A549 (cell line): ENCODE measurements around the gene AMZ1. TPM values are rescaled to one million over a fixed set of nuclear protein-coding genes. Genes with fewer than 3 reads are reported as not detected.

Source experiments
- ATAC-seq, 2 experiments: fragments of 200-7000 bp in 1 of 2; fragments of >200 bp in 1 of 2; cut with Nextera tagmentation in 1 of 2; cut with Tn5 transposase in 1 of 2; 3 replicates each; pipeline versions ENCODE4 v1.8.0 to v1.9.1; 2018 to 2020; ENCODE audit warnings: mild to moderate bottlenecking in 1 of 2, moderate library complexity in 1 of 2
- CTCF ChIA-PET: fragments of 300-600 bp; sonication (Branson Sonifier 250); formaldehyde crosslinking; extraction: SDS; loops from one replicate; lab custom pipeline; 2021; ENCODE audit warnings: antibody characterized with exemption, inconsistent platforms; lab: Yijun Ruan, JAX
- POLR2A ChIA-PET: fragments of 350-600 bp; formaldehyde crosslinking; extraction: SDS; loops from one replicate; lab custom pipeline; 2021; ENCODE audit warnings: antibody characterized with exemption, inconsistent platforms; lab: Yijun Ruan, JAX
- DNase-seq, 2 experiments: peaks; one replicate each; pipeline versions ENCODE4 v3.0.0 to v3.0.0-alpha.2; 2011 to 2016; ENCODE audit warnings: low read depth in 1 of 2, low spot score in 1 of 2
- FAIRE-seq: peaks from 2 replicates; lab custom pipeline; 2011; peaks lifted over from hg19 to GRCh38; lab: Jason Lieb, UNC
- H3K27ac ChIP-seq, 2 experiments: fragments of >200 bp; sonication (Bioruptor Twin); formaldehyde crosslinking; 3 replicates each; pipeline ENCODE4 v1.5.1; 2016 to 2017
- H3K4me1 ChIP-seq: fragments of >200 bp; sonication (Bioruptor Twin); formaldehyde crosslinking; 3 replicates; pipeline ENCODE4 v1.6.1; 2016
- H3K4me2 ChIP-seq: fragments of >200 bp; sonication (Bioruptor Twin); formaldehyde crosslinking; 3 replicates; pipeline ENCODE4 v1.6.1; 2016
- H3K4me3 ChIP-seq: fragments of >200 bp; sonication (Bioruptor Twin); formaldehyde crosslinking; 3 replicates; pipeline ENCODE4 v1.5.1; 2016
- H3K9me3 ChIP-seq: fragments of >200 bp; sonication (Bioruptor Twin); formaldehyde crosslinking; 3 replicates; pipeline ENCODE4 v1.6.1; 2016
- CBX8 ChIP-seq: fragments of 200-600 bp; sonication (generic); IDR thresholded peaks from 2 replicates; pipeline ENCODE4 v1.6.1; 2016
- CEBPB ChIP-seq, 2 experiments: fragments of >200 bp in 1 of 2; sonication (Bioruptor Twin) in 1 of 2; formaldehyde crosslinking in 1 of 2; IDR thresholded peaks; 2 replicates each; pipeline ENCODE4 v1.6.1; 2012 to 2016
- EHF ChIP-seq: fragments of 250-450 bp; sonication (Bioruptor Pico); IDR thresholded peaks from 2 replicates; pipeline ENCODE4 v1.5.0; 2020; ENCODE audit warnings: mild to moderate bottlenecking
- EHMT2 ChIP-seq: fragments of 200-600 bp; sonication (generic); IDR thresholded peaks from 2 replicates; pipeline ENCODE4 v1.6.1; 2016; ENCODE audit warnings: antibody characterized with exemption, low read depth, mild to moderate bottlenecking, moderate library complexity
- ESRRA ChIP-seq: fragments of 150-350 bp; IDR thresholded peaks from 2 replicates; pipeline ENCODE4 v1.6.1; 2014; ENCODE audit warnings: mild to moderate bottlenecking, low read length, borderline replicate concordance
- FOXS1 ChIP-seq: fragments of 250-450 bp; sonication (Bioruptor Pico); IDR thresholded peaks from 2 replicates; pipeline ENCODE4 v1.5.0; 2020; ENCODE audit warnings: mild to moderate bottlenecking, moderate library complexity
- HEYL ChIP-seq: fragments of 250-450 bp; sonication (Bioruptor Pico); IDR thresholded peaks from 2 replicates; pipeline ENCODE4 v1.8.0; 2021; ENCODE audit warnings: mild to moderate bottlenecking, moderate library complexity
- HOXB13 ChIP-seq: fragments of 250-450 bp; sonication (Bioruptor Pico); IDR thresholded peaks from 2 replicates; pipeline ENCODE4 v1.5.0; 2020; ENCODE audit warnings: low read depth, mild to moderate bottlenecking, moderate library complexity
- JUN ChIP-seq, 2 experiments: fragments of >200 bp; sonication (Bioruptor Twin); formaldehyde crosslinking; IDR thresholded peaks; 2 replicates in 1 of 2; 3 replicates in 1 of 2; pipeline ENCODE4 v1.6.1; 2016 to 2017
- JUNB ChIP-seq: fragments of >200 bp; sonication (Bioruptor Twin); formaldehyde crosslinking; IDR thresholded peaks from 2 replicates; pipeline ENCODE4 v1.6.1; 2016
- MYC ChIP-seq: IDR thresholded peaks from 2 replicates; pipeline ENCODE4 v1.6.1; 2012; ENCODE audit warnings: mild to moderate bottlenecking, inconsistent platforms, low read length, improper control_type of control experiment, borderline replicate concordance
- NPAS2 ChIP-seq: fragments of 250-450 bp; sonication (Bioruptor Pico); IDR thresholded peaks from 2 replicates; pipeline ENCODE4 v1.8.0; 2022; ENCODE audit warnings: mild to moderate bottlenecking, moderate library complexity, borderline replicate concordance
- RAD21 ChIP-seq, 2 experiments: fragments of >200 bp in 1 of 2; sonication (Bioruptor Twin) in 1 of 2; formaldehyde crosslinking in 1 of 2; IDR thresholded peaks in 1 of 2; conservative IDR thresholded peaks in 1 of 2; 2 replicates in 1 of 2; 3 replicates in 1 of 2; pipeline ENCODE4 v1.6.1; 2012 to 2018; ENCODE audit warnings: inconsistent platforms in 1 of 2
- RARB ChIP-seq: fragments of 250-450 bp; sonication (Bioruptor Pico); IDR thresholded peaks from 2 replicates; pipeline ENCODE4 v1.8.0; 2021; ENCODE audit warnings: mild to moderate bottlenecking, moderate library complexity
- RNF2 ChIP-seq: fragments of 200-600 bp; sonication (generic); IDR thresholded peaks from 2 replicates; pipeline ENCODE4 v1.6.1; 2016; ENCODE audit warnings: low read depth, mild to moderate bottlenecking, antibody characterized with exemption, moderate library complexity, borderline replicate concordance
- TFCP2L1 ChIP-seq: fragments of 250-450 bp; sonication (Bioruptor Pico); IDR thresholded peaks from 2 replicates; pipeline ENCODE4 v1.5.0; 2021; ENCODE audit warnings: mild to moderate bottlenecking
- ZFP36 ChIP-seq: fragments of 450-650 bp; IDR thresholded peaks from 2 replicates; pipeline ENCODE4 v1.6.1; 2014; ENCODE audit warnings: borderline replicate concordance; ENCODE audit not compliant: partially characterized antibody
- WGBS: methylation state at CpG from one replicate; pipeline ENCODE4 v1.1.6; 2017; ENCODE audit errors: missing lambda C conversion rate; 5-methylcytosine and 5-hydroxymethylcytosine counted together
- polyA plus RNA-seq, 4 experiments: library from polyadenylated mRNA; depleted of rRNA in 3 of 4; stranded (reverse); fragments of >200 nt; fragmentation: RNase III in 1 of 4; extraction: RNeasy Plus Mini Kit Qiagen cat#74134 plus additional on column Dnase treatment in 1 of 4; gene quantifications; 2 replicates in 3 of 4; 3 replicates in 1 of 4; pipeline ENCODE4 v1.2.3, GENCODE V29; 2011 to 2017
- TF ChIP-seq, protein P1 (sequence below): IDR thresholded peaks from 2 replicates; pipeline ENCODE4 v1.6.1; 2012
- TF ChIP-seq, protein P2 (sequence below): IDR thresholded peaks from 2 replicates; pipeline ENCODE4 v1.6.1; 2012
- TF ChIP-seq, protein P3 (sequence below): fragments of 200-600 bp; sonication (generic); IDR thresholded peaks from 2 replicates; pipeline ENCODE4 v1.6.1; 2016; ENCODE audit warnings: antibody characterized with exemption, mild to moderate bottlenecking, moderate library complexity
- TF ChIP-seq, protein P4 (sequence below): fragments of 250-450 bp; sonication (Bioruptor Pico); IDR thresholded peaks from 2 replicates; pipeline ENCODE4 v1.5.0; 2021; ENCODE audit warnings: mild to moderate bottlenecking, moderate library complexity, borderline replicate concordance

The AMZ1 gene
- polyA plus RNA-seq, 2 of the 4 experiments (the other 2 are of a cell fraction), result 0.01 TPM; not detected in 1

DNA sequence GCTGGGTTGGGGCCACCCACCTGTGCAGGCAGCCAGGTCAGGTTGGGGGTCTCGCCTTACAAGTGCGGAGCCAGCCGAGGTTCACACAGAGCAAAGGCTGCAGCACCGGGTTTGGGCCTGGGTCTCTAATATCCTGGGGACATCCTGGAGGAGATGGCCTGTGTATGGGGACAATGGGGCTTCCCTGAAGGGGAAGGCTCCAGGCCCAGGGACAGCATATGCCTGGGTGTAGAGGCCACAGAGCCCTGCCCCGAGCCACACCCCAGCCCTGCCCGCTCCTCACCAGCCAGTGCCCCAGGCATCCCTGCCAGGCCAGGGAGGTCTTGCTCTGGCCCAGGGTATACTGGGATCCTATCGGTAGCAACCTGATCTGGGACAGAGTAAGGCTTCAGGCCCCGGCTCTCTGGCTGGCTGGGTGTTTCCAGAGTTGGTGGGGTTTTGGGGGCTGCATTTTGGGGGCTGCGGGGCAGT lies 47.1 kb upstream of the AMZ1 start (continued):
- TF ChIP-seq, protein P1, sequence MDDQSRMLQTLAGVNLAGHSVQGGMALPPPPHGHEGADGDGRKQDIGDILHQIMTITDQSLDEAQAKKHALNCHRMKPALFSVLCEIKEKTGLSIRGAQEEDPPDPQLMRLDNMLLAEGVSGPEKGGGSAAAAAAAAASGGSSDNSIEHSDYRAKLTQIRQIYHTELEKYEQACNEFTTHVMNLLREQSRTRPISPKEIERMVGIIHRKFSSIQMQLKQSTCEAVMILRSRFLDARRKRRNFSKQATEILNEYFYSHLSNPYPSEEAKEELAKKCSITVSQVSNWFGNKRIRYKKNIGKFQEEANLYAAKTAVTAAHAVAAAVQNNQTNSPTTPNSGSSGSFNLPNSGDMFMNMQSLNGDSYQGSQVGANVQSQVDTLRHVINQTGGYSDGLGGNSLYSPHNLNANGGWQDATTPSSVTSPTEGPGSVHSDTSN, result no peak
- no peak for TF ChIP-seq TFCP2L1 (CRISPR knock-in tag)
- no peak for TF ChIP-seq FOXS1 (CRISPR knock-in tag)

DNA sequence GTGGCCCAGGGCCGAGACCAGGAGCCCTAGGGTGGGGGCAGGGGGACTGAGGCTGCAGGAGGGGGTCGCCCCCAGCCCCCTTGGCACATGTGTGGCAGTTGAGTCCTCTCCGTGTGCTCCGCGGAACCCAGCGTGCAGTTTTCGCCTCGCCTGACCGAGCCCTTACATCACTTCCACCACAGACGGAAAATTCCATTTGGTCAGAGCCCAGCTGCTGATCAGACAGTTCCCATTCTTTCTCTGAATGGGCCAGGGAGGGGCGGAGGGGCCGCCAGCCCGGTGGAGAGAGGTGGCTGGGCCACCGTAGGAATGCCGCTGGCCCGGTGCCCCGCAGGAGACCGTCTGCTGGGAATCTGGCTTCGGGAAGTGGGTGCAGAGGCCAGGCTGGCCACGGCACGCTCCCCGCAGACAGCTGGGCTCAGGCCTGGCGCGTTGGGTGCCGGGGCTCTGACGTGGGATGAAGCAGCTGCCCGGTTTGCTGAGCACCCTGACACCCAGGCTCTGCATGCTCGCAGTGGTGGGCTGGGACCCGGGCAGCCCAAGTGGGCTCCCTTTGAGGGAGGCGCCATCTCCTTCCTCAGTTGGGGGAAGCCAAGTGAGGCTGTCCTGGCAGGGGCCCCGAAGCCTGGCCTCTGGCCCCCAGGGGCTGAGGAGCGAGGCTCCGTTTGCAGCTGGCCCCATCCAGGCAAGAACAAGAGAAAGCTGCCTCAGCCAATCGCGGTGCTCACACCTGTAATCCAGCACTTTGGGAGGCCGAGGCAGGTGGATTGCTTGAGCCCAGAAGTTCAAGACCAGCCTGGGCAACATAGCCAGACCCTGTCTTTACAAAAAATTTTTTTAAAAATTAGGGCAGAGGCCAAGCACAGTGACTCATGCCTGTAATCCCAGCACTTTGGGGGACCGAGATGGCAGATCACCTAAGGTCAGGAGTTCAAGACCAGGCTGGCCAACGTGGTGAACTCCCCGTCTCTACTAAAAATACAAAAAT lies 46.3 kb upstream of the AMZ1 start:
- DNase-seq (no peak), FAIRE-seq (no peak), ATAC-seq (peak in 1 of 2 experiments; percentile 5; a peak in 2 of 6 replicates)
- ChIA-PET CTCF (interaction anchor here (0.7 to 4.0 kb wide), 4 partner anchors 19 to 39 kb away, joined by 3 to 13 read pairs (median 4); no protein-coding TSS in a partner anchor), POLR2A (no interaction called here)
- 85% methylated on average over 30 of the region's 39 CpGs for WGBS
- H3K4me2 ChIP-seq, result no peak overlapping the region
- H3K27ac ChIP-seq, result peak overlapping the region in 1 of 2 experiments; percentile 65; a peak in 2 of 6 replicates
- no peaks in the 10 kb centered on the region for H3K9me3 ChIP-seq
- peaks cover 32% of the 10 kb centered on the region for H3K4me1 ChIP-seq
- no peak overlapping the region for H3K4me3 ChIP-seq
- TF ChIP-seq FOXS1 (CRISPR knock-in tag), result no peak
- TF ChIP-seq JUN (IDR thresholded peaks at IDR 0.05), result no peak
- TF ChIP-seq CEBPB (IDR thresholded peaks at IDR 0.05), result no peak
- no peak for TF ChIP-seq CBX8
- no peak for TF ChIP-seq EHMT2
- TF ChIP-seq, protein P1, result no peak
- TF ChIP-seq, protein P2, sequence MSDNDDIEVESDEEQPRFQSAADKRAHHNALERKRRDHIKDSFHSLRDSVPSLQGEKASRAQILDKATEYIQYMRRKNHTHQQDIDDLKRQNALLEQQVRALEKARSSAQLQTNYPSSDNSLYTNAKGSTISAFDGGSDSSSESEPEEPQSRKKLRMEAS, result no peak
- TF ChIP-seq RNF2, result no peak
- no peak for TF ChIP-seq ZFP36
- TF ChIP-seq HEYL (CRISPR knock-in tag), result no peak
- TF ChIP-seq JUNB, result no peak
- no peak for TF ChIP-seq ESRRA
- TF ChIP-seq RAD21 (conservative IDR thresholded peaks at IDR 0.05 in 1 of 2, IDR thresholded peaks at IDR 0.05 in 1 of 2), result no peak
- TF ChIP-seq MYC, result no peak

DNA sequence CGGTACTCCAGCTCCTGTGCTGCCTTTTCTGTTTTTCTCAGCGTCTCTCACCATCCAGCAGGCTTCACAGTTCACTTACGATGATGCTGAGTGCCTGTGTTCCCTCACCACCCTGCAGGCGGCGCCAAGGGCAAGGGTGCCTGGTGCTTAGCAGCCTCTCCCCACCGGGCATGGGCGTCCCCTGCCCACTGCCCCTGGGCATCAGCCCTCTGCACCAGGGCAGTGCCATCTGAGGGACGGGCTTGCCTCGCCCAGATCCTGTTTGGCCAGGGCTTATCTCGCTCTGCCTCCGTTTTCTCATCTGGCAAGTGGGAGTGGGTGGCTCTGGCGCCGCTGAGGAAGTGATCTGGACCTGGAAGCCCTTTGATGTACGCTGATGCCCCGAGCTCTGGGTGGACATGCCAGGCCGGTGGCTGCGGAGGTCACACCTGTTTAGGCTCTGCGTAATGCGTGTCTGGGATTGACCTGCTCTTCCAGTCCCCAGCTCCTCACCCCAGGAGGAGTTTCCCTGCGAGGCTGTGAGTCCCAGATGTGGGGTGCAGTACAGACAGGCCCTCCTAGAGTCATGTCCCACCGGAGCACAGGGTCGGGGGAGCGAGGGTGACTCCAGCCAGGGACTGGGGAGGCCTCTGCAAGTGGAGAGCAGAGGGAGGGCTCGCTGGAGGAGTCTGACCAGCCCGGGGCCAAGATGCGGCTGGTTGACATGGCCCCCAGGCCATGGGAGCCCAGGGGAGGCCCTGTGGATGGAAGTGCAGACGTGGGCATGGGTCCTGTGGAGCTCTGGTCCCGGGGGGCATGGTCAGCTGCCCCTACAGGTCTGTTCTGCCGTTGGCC lies 44.4 kb upstream of the AMZ1 start:
- no peak for FAIRE-seq
- ChIA-PET POLR2A (no interaction called here), CTCF (interaction anchor here (0.8 to 4.0 kb wide), 9 partner anchors 11 to 174 kb away, joined by 3 to 13 read pairs (median 5); no protein-coding TSS in a partner anchor)
- no peak overlapping the region for H3K4me3 ChIP-seq
- 79% methylated on average over 21 of the region's 29 CpGs for WGBS
- no peak for DNase-seq
- H3K9me3 ChIP-seq, result no peaks in the 10 kb centered on the region
- peak in 1 of 2 experiments; percentile 68; a peak in 3 of 6 replicates for ATAC-seq
- H3K4me1 ChIP-seq, result peaks cover 24% of the 10 kb centered on the region
- no peak overlapping the region for H3K4me2 ChIP-seq
- no peak overlapping the region for H3K27ac ChIP-seq
- TF ChIP-seq EHF (CRISPR knock-in tag), result no peak
- TF ChIP-seq, protein P3, sequence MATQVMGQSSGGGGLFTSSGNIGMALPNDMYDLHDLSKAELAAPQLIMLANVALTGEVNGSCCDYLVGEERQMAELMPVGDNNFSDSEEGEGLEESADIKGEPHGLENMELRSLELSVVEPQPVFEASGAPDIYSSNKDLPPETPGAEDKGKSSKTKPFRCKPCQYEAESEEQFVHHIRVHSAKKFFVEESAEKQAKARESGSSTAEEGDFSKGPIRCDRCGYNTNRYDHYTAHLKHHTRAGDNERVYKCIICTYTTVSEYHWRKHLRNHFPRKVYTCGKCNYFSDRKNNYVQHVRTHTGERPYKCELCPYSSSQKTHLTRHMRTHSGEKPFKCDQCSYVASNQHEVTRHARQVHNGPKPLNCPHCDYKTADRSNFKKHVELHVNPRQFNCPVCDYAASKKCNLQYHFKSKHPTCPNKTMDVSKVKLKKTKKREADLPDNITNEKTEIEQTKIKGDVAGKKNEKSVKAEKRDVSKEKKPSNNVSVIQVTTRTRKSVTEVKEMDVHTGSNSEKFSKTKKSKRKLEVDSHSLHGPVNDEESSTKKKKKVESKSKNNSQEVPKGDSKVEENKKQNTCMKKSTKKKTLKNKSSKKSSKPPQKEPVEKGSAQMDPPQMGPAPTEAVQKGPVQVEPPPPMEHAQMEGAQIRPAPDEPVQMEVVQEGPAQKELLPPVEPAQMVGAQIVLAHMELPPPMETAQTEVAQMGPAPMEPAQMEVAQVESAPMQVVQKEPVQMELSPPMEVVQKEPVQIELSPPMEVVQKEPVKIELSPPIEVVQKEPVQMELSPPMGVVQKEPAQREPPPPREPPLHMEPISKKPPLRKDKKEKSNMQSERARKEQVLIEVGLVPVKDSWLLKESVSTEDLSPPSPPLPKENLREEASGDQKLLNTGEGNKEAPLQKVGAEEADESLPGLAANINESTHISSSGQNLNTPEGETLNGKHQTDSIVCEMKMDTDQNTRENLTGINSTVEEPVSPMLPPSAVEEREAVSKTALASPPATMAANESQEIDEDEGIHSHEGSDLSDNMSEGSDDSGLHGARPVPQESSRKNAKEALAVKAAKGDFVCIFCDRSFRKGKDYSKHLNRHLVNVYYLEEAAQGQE, result no peak
- no peak for TF ChIP-seq NPAS2 (CRISPR knock-in tag)
- no peak for TF ChIP-seq HOXB13 (CRISPR knock-in tag)
- no peak for TF ChIP-seq RARB
- TF ChIP-seq, protein P4, sequence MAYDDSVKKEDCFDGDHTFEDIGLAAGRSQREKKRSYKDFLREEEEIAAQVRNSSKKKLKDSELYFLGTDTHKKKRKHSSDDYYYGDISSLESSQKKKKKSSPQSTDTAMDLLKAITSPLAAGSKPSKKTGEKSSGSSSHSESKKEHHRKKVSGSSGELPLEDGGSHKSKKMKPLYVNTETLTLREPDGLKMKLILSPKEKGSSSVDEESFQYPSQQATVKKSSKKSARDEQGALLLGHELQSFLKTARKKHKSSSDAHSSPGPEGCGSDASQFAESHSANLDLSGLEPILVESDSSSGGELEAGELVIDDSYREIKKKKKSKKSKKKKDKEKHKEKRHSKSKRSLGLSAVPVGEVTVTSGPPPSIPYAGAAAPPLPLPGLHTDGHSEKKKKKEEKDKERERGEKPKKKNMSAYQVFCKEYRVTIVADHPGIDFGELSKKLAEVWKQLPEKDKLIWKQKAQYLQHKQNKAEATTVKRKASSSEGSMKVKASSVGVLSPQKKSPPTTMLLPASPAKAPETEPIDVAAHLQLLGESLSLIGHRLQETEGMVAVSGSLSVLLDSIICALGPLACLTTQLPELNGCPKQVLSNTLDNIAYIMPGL (CRISPR knock-in tag), result no peak
- no peak for TF ChIP-seq JUN (IDR thresholded peaks at IDR 0.05)
- 0 out of 5 replicates have a peak, but pooled peaks of 1 of the 2 experiments have one; percentile 13 for TF ChIP-seq RAD21 (conservative IDR thresholded peaks at IDR 0.05 in 1 of 2, IDR thresholded peaks at IDR 0.05 in 1 of 2)
